DND-41 (cell line): Measurements from ENCODE around the gene MACROD1.

Experiments used
- ATAC-seq: fragments of 200-7000 bp; cut with Tn5 transposase; 3 replicates; pipeline ENCODE4 v1.9.1; 2021; ENCODE audit warnings: low read depth; ENCODE audit not compliant: insufficient read depth
- DNase-seq: peaks from one replicate; pipeline ENCODE4 v3.0.0-alpha.2; 2020
- H2AFZ ChIP-seq: 2 replicates; pipeline ENCODE4 v1.6.0; 2012; ENCODE audit warnings: low read depth, low read length
- H3K27ac ChIP-seq: 2 replicates; pipeline ENCODE4 v1.5.1; 2012; ENCODE audit warnings: low read length, inconsistent platforms
- H3K27me3 ChIP-seq: fragments of 200-600 bp; sonication (generic); 2 replicates; pipeline ENCODE4 v1.6.0; 2012; ENCODE audit warnings: low read length, mild to moderate bottlenecking, inconsistent platforms; ENCODE audit not compliant: insufficient read depth, poor library complexity
- H3K36me3 ChIP-seq: 2 replicates; pipeline ENCODE4 v1.5.1; 2012; ENCODE audit warnings: low read length, inconsistent platforms; ENCODE audit not compliant: insufficient read depth
- H3K4me1 ChIP-seq: 2 replicates; pipeline ENCODE4 v1.5.1; 2012; ENCODE audit warnings: mild to moderate bottlenecking, low read length; ENCODE audit not compliant: insufficient read depth
- H3K4me2 ChIP-seq: 2 replicates; pipeline ENCODE4 v1.6.0; 2012; ENCODE audit warnings: mild to moderate bottlenecking, moderate library complexity, low read length, inconsistent platforms; ENCODE audit not compliant: insufficient read depth
- H3K4me3 ChIP-seq, 2 experiments: fragments of 200-600 bp in 1 of 2; shearing (Covaris generic) in 1 of 2; 2 replicates each; pipeline ENCODE4 v1.5.1; 2012 to 2016; ENCODE audit warnings: inconsistent platforms in 2 of 2, low read length in 2 of 2, mild to moderate bottlenecking in 2 of 2, low read depth in 1 of 2, moderate library complexity in 1 of 2
- H3K79me2 ChIP-seq: 2 replicates; pipeline ENCODE4 v1.6.0; 2012; ENCODE audit warnings: low read length, inconsistent platforms; ENCODE audit not compliant: insufficient read depth
- H3K9ac ChIP-seq: 2 replicates; pipeline ENCODE4 v1.6.0; 2012; ENCODE audit warnings: low read depth, mild to moderate bottlenecking, inconsistent platforms, low read length, moderate library complexity
- H3K9me3 ChIP-seq: 2 replicates; pipeline ENCODE4 v1.5.1; 2012; ENCODE audit warnings: low read length, moderate library complexity, mild to moderate bottlenecking, inconsistent platforms; ENCODE audit not compliant: insufficient read depth, severe bottlenecking
- H4K20me1 ChIP-seq: 2 replicates; pipeline ENCODE4 v1.6.0; 2012; ENCODE audit warnings: low read length; ENCODE audit not compliant: insufficient read depth
- CTCF ChIP-seq: IDR thresholded peaks from 2 replicates; pipeline ENCODE4 v1.5.1; 2012; ENCODE audit warnings: borderline replicate concordance, low read length, moderate library complexity, mild to moderate bottlenecking; ENCODE audit not compliant: poor library complexity, severe bottlenecking; ENCODE audit errors: extremely low read depth
- EZH2 ChIP-seq: IDR thresholded peaks from 3 replicates; pipeline ENCODE4 v1.6.1; 2012; ENCODE audit warnings: borderline replicate concordance, low read depth, mild to moderate bottlenecking, moderate library complexity, low read length, inconsistent platforms; ENCODE audit not compliant: severe bottlenecking

Gene MACROD1

GRCh38 chr11:64039012-64039665 lies 126.8 kb downstream of the MACROD1 start:
- Histone ChIP-seq H3K27me3 (peaks cover 18% of the 10 kb centered on the region), H3K9me3 (no peaks in the 10 kb centered on the region), H3K9ac (no peak overlapping the region), H3K4me2 (no peak overlapping the region), H3K4me1 (peaks cover 10% of the 10 kb centered on the region), H2AFZ (no peak overlapping the region), H4K20me1 (peaks cover 47% of the 10 kb centered on the region), H3K4me3 (no peak overlapping the region), H3K79me2 (no peaks in the 10 kb centered on the region), H3K36me3 (no peaks in the 10 kb centered on the region), H3K27ac (no peak overlapping the region)
- TF ChIP-seq EZH2 (no peak), CTCF (no peak)
- DNase-seq (no peak), ATAC-seq (no peak)

GRCh38 chr11:64038500-64038899 lies 127.4 kb downstream of the MACROD1 start:
- ATAC-seq (no peak), DNase-seq (no peak)
- TF ChIP-seq CTCF: no peak
- TF ChIP-seq EZH2: no peak
- H3K27ac ChIP-seq: no peak overlapping the region
- H3K4me1 ChIP-seq: peaks cover 10% of the 10 kb centered on the region
- H3K4me2 ChIP-seq: no peak overlapping the region
- no peak overlapping the region for H3K4me3 ChIP-seq
- no peaks in the 10 kb centered on the region for H3K36me3 ChIP-seq
- peaks cover 51% of the 10 kb centered on the region for H4K20me1 ChIP-seq
- peaks cover 18% of the 10 kb centered on the region for H3K27me3 ChIP-seq
- no peak overlapping the region for H3K9ac ChIP-seq
- no peaks in the 10 kb centered on the region for H3K9me3 ChIP-seq
- H3K79me2 ChIP-seq: no peaks in the 10 kb centered on the region
- no peak overlapping the region for H2AFZ ChIP-seq

- Histone ChIP-seq H3K27me3 (peaks cover 18% of the 10 kb centered on the region), H4K20me1 (peaks cover 57% of the 10 kb centered on the region)
Measured at GRCh38 chr11:64037027-64037634, 128.8 kb downstream of the MACROD1 start.

More at GRCh38 chr11:64037027-64037634, 128.8 kb downstream of the MACROD1 start:
- no peak overlapping the region for H3K27ac ChIP-seq
- peak overlapping the region; percentile 53 for H3K4me2 ChIP-seq
- H2AFZ ChIP-seq: no peak overlapping the region
- no peaks in the 10 kb centered on the region for H3K9me3 ChIP-seq
- no peaks in the 10 kb centered on the region for H3K36me3 ChIP-seq
- DNase-seq (no peak), ATAC-seq (peak; percentile 29)
- H3K9ac ChIP-seq: peak overlapping the region; percentile 32; the same call in 1 of the 2 replicates
- no peaks in the 10 kb centered on the region for H3K79me2 ChIP-seq
- peak overlapping the region in 1 of 2 experiments; percentile 36; a peak in 1 of 4 replicates for H3K4me3 ChIP-seq
- TF ChIP-seq EZH2 (no peak), CTCF (no peak)
- H3K4me1 ChIP-seq: peaks cover 10% of the 10 kb centered on the region
